ENCODE measurements around the gene SYK. TPM values are rescaled to one million over a fixed set of nuclear protein-coding genes. Genes with fewer than 3 reads are reported as not detected.

SYK gene
- total and polyA plus RNA-seq, 2 of the 4 experiments (the other 2 are of a cell fraction): not detected

DNA sequence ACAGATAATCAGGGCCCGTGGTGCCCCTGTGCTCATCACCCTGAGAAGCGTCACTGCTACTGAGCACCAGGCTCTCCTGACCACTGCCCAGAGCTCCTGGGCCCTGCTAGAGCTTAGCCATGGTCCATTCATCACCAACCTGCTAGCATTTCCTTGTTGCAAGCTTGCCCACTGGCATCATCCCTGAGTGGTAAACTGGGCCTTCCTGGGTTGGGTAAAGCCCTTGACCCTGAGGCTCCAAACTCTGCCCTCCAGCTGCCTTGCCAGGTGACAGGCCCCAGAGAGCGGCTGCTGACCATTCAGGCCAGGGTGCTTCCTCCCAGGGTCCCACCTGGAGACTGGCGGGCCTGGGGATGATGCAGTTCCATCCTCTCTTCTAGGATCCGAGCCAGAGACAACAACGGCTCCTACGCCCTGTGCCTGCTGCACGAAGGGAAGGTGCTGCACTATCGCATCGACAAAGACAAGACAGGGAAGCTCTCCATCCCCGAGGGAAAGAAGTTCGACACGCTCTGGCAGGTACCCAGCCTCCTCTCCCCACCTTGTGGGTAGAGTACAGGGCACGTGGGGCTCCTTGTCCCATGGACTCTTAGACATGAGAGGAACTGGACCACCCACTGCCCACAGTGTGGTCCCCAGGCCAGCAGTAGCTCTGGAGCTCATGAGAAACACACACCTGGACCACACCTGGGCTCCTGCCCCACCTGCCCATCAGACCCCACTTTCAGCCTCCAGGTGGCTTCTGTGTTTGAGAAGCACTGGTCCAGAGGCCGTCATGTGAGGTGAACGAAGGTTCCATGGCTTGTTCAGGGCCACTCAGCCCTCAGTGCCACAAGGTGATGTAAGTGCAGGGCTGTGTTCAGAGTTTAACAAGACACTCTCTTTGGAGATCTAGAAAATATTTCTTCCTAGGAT is 60.5 kb downstream of the SYK start:
- Histone ChIP-seq H3K9me3 (ENCODE audit: control insufficient read depth, insufficient read depth, low read length) (no peaks in the 10 kb centered on the region), H3K4me3 (ENCODE audit: insufficient read depth, low read depth, low read length) (no peak overlapping the region), H3K4ac (ENCODE audit: low read depth, low read length) (no peak overlapping the region), H2AK5ac (ENCODE audit: low read depth, low read length) (no peak overlapping the region), H3K23ac (ENCODE audit: low read depth, low read length) (no peak overlapping the region), H2BK120ac (ENCODE audit: low read depth, low read length) (no peak overlapping the region), H3K27ac (ENCODE audit: insufficient read depth, low read length) (no peak overlapping the region), H3K9me1 (ENCODE audit: insufficient read depth, low read length) (no peaks in the 10 kb centered on the region), H3K79me1 (ENCODE audit: low read depth in 1 of 2, low read length in 2 of 2) (no peaks in the 10 kb centered on the region), H2BK5ac (ENCODE audit: low read depth, low read length, poor library complexity, severe bottlenecking) (no peak overlapping the region), H2BK20ac (ENCODE audit: low read depth, low read length) (no peak overlapping the region), H3K27me3 (ENCODE audit: control insufficient read depth, insufficient read depth, low read length) (peaks cover 2% of the 10 kb centered on the region), H3K4me2 (ENCODE audit: low read depth, low read length) (no peak overlapping the region), H2AFZ (replicated peaks; ENCODE audit: low read length, poor library complexity) (no peak overlapping the region), H2BK15ac (ENCODE audit: low read depth, low read length) (no peak overlapping the region), H3K18ac (ENCODE audit: low read depth, low read length) (no peak overlapping the region), H2AK9ac (replicated peaks; ENCODE audit: low read depth, low read length, poor library complexity) (no peak overlapping the region), H4K8ac (ENCODE audit: low read depth in 2 of 2, low read length in 2 of 2) (no peak overlapping the region), H3K4me1 (ENCODE audit: control insufficient read depth, insufficient read depth, low read length) (no peaks in the 10 kb centered on the region), H3K14ac (replicated peaks; ENCODE audit: low read depth, low read length) (no peak overlapping the region), H3K36me3 (ENCODE audit: control insufficient read depth, insufficient read depth, low read length) (no peaks in the 10 kb centered on the region), H4K20me1 (ENCODE audit: insufficient read depth, low read length) (no peaks in the 10 kb centered on the region), H3K9ac (ENCODE audit: low read depth, low read length) (no peak overlapping the region), H3K56ac (ENCODE audit: extremely low read depth, insufficient read depth, low read length) (no peak overlapping the region), H4K91ac (ENCODE audit: insufficient read depth, low read depth, low read length) (no peak overlapping the region), H4K5ac (ENCODE audit: low read depth, low read length) (no peak overlapping the region)
- in situ Hi-C loops (cut with MboI; ENCODE audit: low sequenced_read_pairs): no loop called here
- no TSS peak for BruUV-seq (replicated peaks)
- 72% methylated on average over 9 of the region's 16 CpGs; no CpG with 5 or more reads in 1 of the 2 experiments for WGBS, 2 experiments (ENCODE audit: extremely low coverage in 2 of 2, insufficient read length in 1 of 2)
- ChIA-PET CTCF (no interaction called here), POLR2A (ENCODE audit: unreplicated experiment) (no interaction called here)
- DNase-seq (no peak), ATAC-seq (ENCODE audit: low read depth) (no peak)
- TF ChIP-seq MXI1 (IDR thresholded peaks at IDR 0.05; ENCODE audit: borderline replicate concordance, low read depth, low read length): no peak
- TF ChIP-seq POLR2A (IDR thresholded peaks at IDR 0.05; ENCODE audit: low read depth, low read length): no peak
- no peak for TF ChIP-seq MAZ (IDR thresholded peaks at IDR 0.05; ENCODE audit: borderline replicate concordance, low read depth, low read length)
- no peak for TF ChIP-seq RAD21 (IDR thresholded peaks at IDR 0.05; ENCODE audit: low read length)
- dilution Hi-C loops (cut with HindIII; ENCODE audit: low sequenced_read_pairs, unreplicated experiment): no loop called here
- intact Hi-C loops (cut with micrococcal nuclease): no loop called here
